CD4-positive, CD25-positive, alpha-beta regulatory T cell (primary cell): ENCODE measurements around the gene PLA2G4B. TPM values are rescaled to one million over a fixed set of nuclear protein-coding genes. Genes with fewer than 3 reads are reported as not detected.

ENCODE experiments used
- ATAC-seq, 2 donors: fragments of 150-1000 bp; cut with Tn5 transposase; one replicate each; pipeline ENCODE4 v1.10.0; 2021; ENCODE audit warnings: low read depth in 2 of 2, moderate number of reproducible peaks in 2 of 2, moderate library complexity in 1 of 2
- DNase-seq, 3 donors: peaks; one replicate each; pipeline versions ENCODE4 v3.0.0 to v3.0.0-alpha.2; 2012 to 2022; ENCODE audit warnings: mixed read lengths in 1 of 3
- H3K27ac ChIP-seq: one replicate; pipeline ENCODE4 v1.7.0; 2013; ENCODE audit warnings: mild to moderate bottlenecking, low read length; ENCODE audit not compliant: insufficient read depth, poor library complexity, severe bottlenecking
- H3K27me3 ChIP-seq: one replicate; pipeline ENCODE4 v1.7.0; 2013; ENCODE audit warnings: low read length; ENCODE audit not compliant: control insufficient read depth, insufficient read depth
- H3K36me3 ChIP-seq: one replicate; pipeline ENCODE4 v1.7.0; 2013; ENCODE audit warnings: mild to moderate bottlenecking, low read length, moderate library complexity; ENCODE audit not compliant: control insufficient read depth, insufficient read depth
- H3K4me1 ChIP-seq: 2 replicates; pipeline ENCODE4 v1.7.0; 2013; ENCODE audit warnings: mild to moderate bottlenecking, low read length; ENCODE audit not compliant: insufficient read depth, control insufficient read depth, poor library complexity, severe bottlenecking
- H3K4me3 ChIP-seq: one replicate; pipeline ENCODE4 v1.7.0; 2013; ENCODE audit warnings: low read depth, mild to moderate bottlenecking, low read length, moderate library complexity
- H3K9me3 ChIP-seq, 2 experiments: 1 replicate in 1 of 2; 2 replicates in 1 of 2; pipeline ENCODE4 v1.7.0; 2013; ENCODE audit warnings: low read length in 2 of 2, mild to moderate bottlenecking in 1 of 2, moderate library complexity in 1 of 2; ENCODE audit not compliant: control insufficient read depth in 2 of 2
- H3K27ac Mint-ChIP-seq, 3 donors: one replicate each; pipeline ENCODE4 v1.8.0; 2020 to 2022; ENCODE audit warnings: mild to moderate bottlenecking in 3 of 3, mixed read lengths in 3 of 3, moderate library complexity in 2 of 3
- H3K27me3 Mint-ChIP-seq: one replicate; pipeline ENCODE4 v1.8.0; 2022; ENCODE audit warnings: mild to moderate bottlenecking, mixed read lengths
- H3K36me3 Mint-ChIP-seq: one replicate; pipeline ENCODE4 v1.8.0; 2020; ENCODE audit warnings: mixed read lengths
- H3K4me1 Mint-ChIP-seq, 4 donors: one replicate each; pipeline ENCODE4 v1.8.0; 2020 to 2022; ENCODE audit warnings: mixed read lengths in 4 of 4, mild to moderate bottlenecking in 1 of 4
- H3K4me3 Mint-ChIP-seq, 4 donors: one replicate each; pipeline ENCODE4 v1.8.0; 2020 to 2022; ENCODE audit warnings: mild to moderate bottlenecking in 4 of 4, mixed read lengths in 4 of 4, moderate library complexity in 3 of 4
- H3K9me3 Mint-ChIP-seq, 7 donors: one replicate each; pipeline ENCODE4 v1.8.0; 2020 to 2022; ENCODE audit warnings: mixed read lengths in 7 of 7, mild to moderate bottlenecking in 3 of 7, moderate library complexity in 2 of 7
- polyA plus RNA-seq, 4 donors: library from polyadenylated mRNA; unstranded; fragments of 300-500 nt; fragmentation: Illumina TruSeq; gene quantifications; one replicate each; pipeline ENCODE4 v1.2.3, GENCODE V29; 2021
- total RNA-seq: library from RNA; stranded (reverse); gene quantifications from one replicate; pipeline ENCODE4 v1.2.3, GENCODE V29; 2022

The PLA2G4B gene
- total and polyA plus RNA-seq, 5 donors from 2014 or later = 0.42 to 30.1 (median 2.3) TPM

GRCh38 chr15:41894251-41894790, 55.7 kb downstream of the PLA2G4B start:
- Mint-ChIP-seq H3K36me3 (no peaks in the 10 kb centered on the region), H3K27ac (peak overlapping the region; percentile 97 to 99 (median 98)), H3K4me1 (peaks cover 0 to 57% (median 18%) of the 10 kb centered on the region in 4 donors), H3K27me3 (no peaks in the 10 kb centered on the region), H3K4me3 (peak overlapping the region; percentile 68 to 89 (median 82)), H3K9me3 (no peaks in the 10 kb centered on the region)
- H3K36me3 ChIP-seq = peaks cover 2% of the 10 kb centered on the region
- H3K27me3 ChIP-seq = no peaks in the 10 kb centered on the region
- H3K27ac ChIP-seq = peak overlapping the region; percentile 84
- DNase-seq (no peak), ATAC-seq (no peak)
- H3K4me1 ChIP-seq = peaks cover 32% of the 10 kb centered on the region
- H3K9me3 ChIP-seq = no peaks in the 10 kb centered on the region
- no peak overlapping the region for H3K4me3 ChIP-seq

GRCh38 chr15:41894791-41895463, 56.3 kb downstream of the PLA2G4B start:
- no peaks in the 10 kb centered on the region for H3K27me3 ChIP-seq
- H3K9me3 Mint-ChIP-seq = no peaks in the 10 kb centered on the region
- peak overlapping the region; percentile 84 for H3K27ac ChIP-seq
- no peaks in the 10 kb centered on the region for H3K27me3 Mint-ChIP-seq
- peaks cover 32% of the 10 kb centered on the region for H3K4me1 ChIP-seq
- H3K36me3 Mint-ChIP-seq = no peaks in the 10 kb centered on the region
- ATAC-seq = peak; percentile 99
- H3K4me3 ChIP-seq = no peak overlapping the region
- H3K36me3 ChIP-seq = peaks cover 6% of the 10 kb centered on the region
- H3K9me3 ChIP-seq = no peaks in the 10 kb centered on the region
- H3K4me3 Mint-ChIP-seq = peak overlapping the region; percentile 68 to 89 (median 82)
- DNase-seq = peak; percentile 74 to 95 (median 84)
- H3K4me1 Mint-ChIP-seq = peaks cover 0 to 58% (median 17%) of the 10 kb centered on the region in 4 donors
- peak overlapping the region; percentile 97 to 99 (median 98) for H3K27ac Mint-ChIP-seq

- Mint-ChIP-seq H3K4me3 (peak overlapping the region; percentile 5 to 89 (median 82)), H3K27ac (peak overlapping the region; percentile 97 to 99 (median 98)), H3K36me3 (no peaks in the 10 kb centered on the region), H3K9me3 (no peaks in the 10 kb centered on the region), H3K27me3 (no peaks in the 10 kb centered on the region), H3K4me1 (peaks cover 0 to 58% (median 17%) of the 10 kb centered on the region in 4 donors)
- H3K27me3 ChIP-seq = no peaks in the 10 kb centered on the region
- peak overlapping the region; percentile 84 for H3K27ac ChIP-seq
- no peak for ATAC-seq
- H3K36me3 ChIP-seq = peaks cover 11% of the 10 kb centered on the region
- H3K4me3 ChIP-seq = no peak overlapping the region
- H3K4me1 ChIP-seq = peaks cover 32% of the 10 kb centered on the region
- no peaks in the 10 kb centered on the region for H3K9me3 ChIP-seq
- no peak for DNase-seq
These were observed 56.8 kb downstream of the PLA2G4B start for GRCh38 chr15:41895491-41895890.

GRCh38 chr15:41895957-41896356, 57.3 kb downstream of the PLA2G4B start:
- no peaks in the 10 kb centered on the region for H3K9me3 ChIP-seq
- H3K27ac ChIP-seq = peak overlapping the region; percentile 84
- no peak for ATAC-seq
- no peak for DNase-seq
- H3K27me3 ChIP-seq = no peaks in the 10 kb centered on the region
- H3K36me3 Mint-ChIP-seq = peaks cover under 1% of the 10 kb centered on the region
- H3K4me1 ChIP-seq = peaks cover 32% of the 10 kb centered on the region
- H3K4me3 Mint-ChIP-seq = peak overlapping the region; percentile 5 to 65 (median 36)
- H3K9me3 Mint-ChIP-seq = no peaks in the 10 kb centered on the region
- H3K36me3 ChIP-seq = peaks cover 11% of the 10 kb centered on the region
- H3K4me1 Mint-ChIP-seq = peaks cover 0 to 58% (median 17%) of the 10 kb centered on the region in 4 donors
- H3K27ac Mint-ChIP-seq = peak overlapping the region; percentile 88 to 98 (median 89)
- no peak overlapping the region for H3K4me3 ChIP-seq
- no peaks in the 10 kb centered on the region for H3K27me3 Mint-ChIP-seq

- H3K4me1 Mint-ChIP-seq = peaks cover 0 to 58% (median 17%) of the 10 kb centered on the region in 4 donors
These were observed 57.9 kb downstream of the PLA2G4B start for GRCh38 chr15:41896566-41896965.

GRCh38 chr15:41897363-41897799, 58.7 kb downstream of the PLA2G4B start:
- H3K27me3 Mint-ChIP-seq = no peaks in the 10 kb centered on the region
- H3K36me3 Mint-ChIP-seq = peaks cover 10% of the 10 kb centered on the region
- Histone ChIP-seq H3K27ac (peak overlapping the region; percentile 26), H3K9me3 (no peaks in the 10 kb centered on the region), H3K36me3 (peaks cover 11% of the 10 kb centered on the region), H3K4me3 (no peak overlapping the region), H3K27me3 (no peaks in the 10 kb centered on the region), H3K4me1 (peaks cover 32% of the 10 kb centered on the region)
- DNase-seq (no peak), ATAC-seq (no peak)
- H3K9me3 Mint-ChIP-seq = no peaks in the 10 kb centered on the region
- peak overlapping the region in 1 of 4 donors; percentile 55 for H3K4me3 Mint-ChIP-seq
- peaks cover 0 to 50% (median 14%) of the 10 kb centered on the region in 4 donors for H3K4me1 Mint-ChIP-seq
- H3K27ac Mint-ChIP-seq = peak overlapping the region; percentile 81 to 98 (median 88)

More at GRCh38 chr15:41896566-41896965, 57.9 kb downstream of the PLA2G4B start:
- Histone ChIP-seq H3K36me3 (peaks cover 11% of the 10 kb centered on the region), H3K9me3 (no peaks in the 10 kb centered on the region), H3K27ac (peak overlapping the region; percentile 84), H3K27me3 (no peaks in the 10 kb centered on the region), H3K4me3 (no peak overlapping the region), H3K4me1 (peaks cover 32% of the 10 kb centered on the region)
- Mint-ChIP-seq H3K27me3 (no peaks in the 10 kb centered on the region), H3K4me3 (peak overlapping the region in 2 of 4 donors; percentile 60 to 65), H3K27ac (peak overlapping the region; percentile 2 to 98 (median 88)), H3K9me3 (no peaks in the 10 kb centered on the region), H3K36me3 (peaks cover 7% of the 10 kb centered on the region)
- ATAC-seq (no peak), DNase-seq (no peak)
